B cell (primary cell): ENCODE measurements around the gene PLBD2. TPM values are rescaled to one million over a fixed set of nuclear protein-coding genes. Genes with fewer than 3 reads are reported as not detected.

Experiments used
- ATAC-seq: fragments of 200-7000 bp; cut with Tn5 transposase; one replicate; pipeline ENCODE4 v1.10.0; 2021; ENCODE audit warnings: low read depth, mild to moderate bottlenecking, moderate number of reproducible peaks, moderate library complexity
- CTCF ChIA-PET: fragments of 350-600 bp; sonication (Branson Sonifier 250); formaldehyde crosslinking; loops from one replicate; lab custom pipeline; 2021; ENCODE audit warnings: antibody characterized with exemption, inconsistent platforms; lab: Charles Lee
- POLR2A ChIA-PET: fragments of 350-600 bp; sonication (Branson Sonifier 250); formaldehyde crosslinking; loops from one replicate; lab custom pipeline; 2021; ENCODE audit warnings: antibody characterized with exemption; lab: Charles Lee
- DNase-seq: peaks from one replicate; pipeline ENCODE4 v3.0.0; 2013
- H2AFZ ChIP-seq: 2 replicates; pipeline ENCODE4 v1.6.1; 2012; ENCODE audit warnings: mild to moderate bottlenecking, low read depth, low read length; ENCODE audit not compliant: insufficient read depth, poor library complexity, severe bottlenecking
- H3K27ac ChIP-seq, 2 donors: 1 replicate in 1 of 2; 2 replicates in 1 of 2; pipeline ENCODE4 v1.5.1; 2012 to 2013; ENCODE audit warnings: low read length in 2 of 2, mild to moderate bottlenecking in 2 of 2, moderate library complexity in 1 of 2
- H3K27me3 ChIP-seq, 4 experiments: fragments of 200-600 bp in 1 of 4; sonication (generic) in 1 of 4; replicated peaks in 1 of 4; 1 replicate in 2 of 4; 2 replicates in 2 of 4; pipeline versions ENCODE4 v1.6.1 to v1.7.0; 2013 to 2016; ENCODE audit warnings: low read length in 3 of 4, mild to moderate bottlenecking in 2 of 4, mixed read lengths in 1 of 4, moderate library complexity in 1 of 4; ENCODE audit not compliant: insufficient read depth in 4 of 4, control insufficient read depth in 3 of 4; ENCODE audit errors: control extremely low read depth in 1 of 4
- H3K36me3 ChIP-seq, 2 experiments: replicated peaks in 1 of 2; 1 replicate in 1 of 2; 2 replicates in 1 of 2; pipeline versions ENCODE4 v1.6.1 to v1.7.1; 2013; ENCODE audit warnings: low read length in 1 of 2; ENCODE audit not compliant: insufficient read depth in 2 of 2, control insufficient read depth in 1 of 2; ENCODE audit errors: control extremely low read depth in 1 of 2, extremely low read depth in 1 of 2
- H3K4me1 ChIP-seq, 2 donors: fragments of 200-600 bp in 1 of 2; sonication (generic) in 1 of 2; 1 replicate in 1 of 2; 2 replicates in 1 of 2; pipeline versions ENCODE4 v1.5.1 to v1.6.1; 2013 to 2017; ENCODE audit warnings: low read length in 2 of 2; ENCODE audit not compliant: control insufficient read depth in 2 of 2, insufficient read depth in 2 of 2
- H3K4me2 ChIP-seq: replicated peaks from 2 replicates; pipeline ENCODE3; 2012; ENCODE audit warnings: mild to moderate bottlenecking, low read depth, low read length; ENCODE audit not compliant: poor library complexity, severe bottlenecking
- H3K4me3 ChIP-seq, 5 experiments: fragments of 200-600 bp in 1 of 5; sonication (generic) in 1 of 5; 1 replicate in 3 of 5; 2 replicates in 2 of 5; pipeline versions ENCODE4 v1.5.1 to v1.7.0; 2011 to 2016; ENCODE audit warnings: low read length in 4 of 5, mild to moderate bottlenecking in 4 of 5, low read depth in 2 of 5, control low read depth in 1 of 5, moderate library complexity in 1 of 5; ENCODE audit not compliant: insufficient read depth in 1 of 5; ENCODE audit errors: control extremely low read depth in 1 of 5, extremely low read depth in 1 of 5
- H3K79me2 ChIP-seq: fragments of 200-600 bp; sonication (generic); one replicate; pipeline ENCODE4 v1.6.0; 2016; ENCODE audit warnings: low read length; ENCODE audit not compliant: control insufficient read depth, insufficient read depth
- H3K9ac ChIP-seq: fragments of 200-600 bp; sonication (generic); 2 replicates; pipeline ENCODE4 v1.6.1; 2017; ENCODE audit warnings: mild to moderate bottlenecking, low read length, moderate library complexity
- H3K9me3 ChIP-seq, 3 donors: one replicate each; pipeline versions ENCODE4 v1.6.1 to v1.7.1; 2013; ENCODE audit warnings: low read length in 2 of 3; ENCODE audit not compliant: control insufficient read depth in 2 of 3, insufficient read depth in 1 of 3; ENCODE audit errors: control extremely low read depth in 1 of 3
- H4K20me1 ChIP-seq: 2 replicates; pipeline ENCODE4 v1.6.0; 2012; ENCODE audit warnings: mild to moderate bottlenecking, low read length; ENCODE audit not compliant: insufficient read depth, control insufficient read depth, poor library complexity, severe bottlenecking
- H3K27ac Mint-ChIP-seq: one replicate; pipeline ENCODE4 v1.8.0; 2021; ENCODE audit warnings: mixed read lengths
- H3K27me3 Mint-ChIP-seq: one replicate; pipeline ENCODE4 v1.8.0; 2021; ENCODE audit warnings: mixed read lengths
- H3K4me1 Mint-ChIP-seq: one replicate; pipeline ENCODE4 v1.8.0; 2021; ENCODE audit warnings: mixed read lengths
- H3K4me3 Mint-ChIP-seq: one replicate; pipeline ENCODE4 v1.8.0; 2021; ENCODE audit warnings: mixed read lengths
- H3K9me3 Mint-ChIP-seq: one replicate; pipeline ENCODE4 v1.8.0; 2022; ENCODE audit warnings: mixed read lengths; ENCODE audit not compliant: insufficient read depth
- EZH2 ChIP-seq: IDR thresholded peaks from 2 replicates; pipeline ENCODE4 v1.6.1; 2012; ENCODE audit warnings: borderline replicate concordance, low read depth, mild to moderate bottlenecking, moderate library complexity, low read length; ENCODE audit not compliant: insufficient read depth, poor library complexity, severe bottlenecking
- WGBS: methylation state at CpG from one replicate; pipeline ENCODE4 v1.1.5; 2013; ENCODE audit warnings: missing lambda C conversion rate; ENCODE audit not compliant: insufficient coverage; 5-methylcytosine and 5-hydroxymethylcytosine counted together
- intact Hi-C: fragments of 100-400 bp; cut with micrococcal nuclease; formaldehyde crosslinking; loops from one replicate; pipeline ENCODE4 v1.10.0; 2022
- polyA plus RNA-seq: library from polyadenylated mRNA; depleted of rRNA; stranded (reverse); fragments of >200 nt; gene quantifications from 2 replicates; pipeline ENCODE4 v1.2.3, GENCODE V29; 2012
- total RNA-seq, 2 donors: library from RNA; stranded (reverse); fragments of 120-200 nt in 1 of 2; gene quantifications; 1 replicate in 1 of 2; 2 replicates in 1 of 2; pipeline versions ENCODE4 v1.2.3 to v1.2.4, GENCODE V29; 2013 to 2022
- TF ChIP-seq, protein P1 (sequence below): fragments of 200-600 bp; IDR thresholded peaks from one replicate; pipeline ENCODE4 v1.8.0; 2022; ENCODE audit warnings: antibody characterized with exemption, mild to moderate bottlenecking

PLBD2 gene
- total and polyA plus RNA-seq, 2 donors (not counting 1 experiment from before 2014, with no cell fraction given), result 2.9 to 11.6 TPM

DNA sequence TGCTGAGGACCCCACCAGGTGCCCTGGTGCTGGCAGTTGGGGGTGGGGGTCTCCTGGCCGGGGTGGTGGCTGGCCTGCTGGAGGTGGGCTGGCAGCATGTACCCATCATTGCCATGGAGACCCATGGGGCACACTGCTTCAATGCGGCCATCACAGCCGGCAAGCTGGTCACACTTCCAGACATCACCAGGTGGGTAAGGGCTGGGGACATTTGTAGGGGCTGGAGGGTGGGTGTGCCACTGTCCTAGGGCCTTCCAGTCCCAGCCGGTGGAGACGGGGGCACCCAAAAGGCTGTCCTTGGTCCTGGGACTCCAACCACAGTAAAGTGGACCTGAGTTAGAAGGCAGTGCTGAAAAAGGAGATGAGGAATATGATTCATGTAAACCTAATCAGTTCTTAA is 77.0 kb downstream of the PLBD2 start:
- no peak for ATAC-seq
- Histone ChIP-seq H3K9me3 (peaks cover 0 to 2% (median 0%) of the 10 kb centered on the region in 3 donors), H3K4me3 (no peak overlapping the region), H3K4me1 (no peaks in the 10 kb centered on the region), H2AFZ (no peak overlapping the region), H3K27ac (no peak overlapping the region), H4K20me1 (no peaks in the 10 kb centered on the region), H3K79me2 (no peaks in the 10 kb centered on the region), H3K36me3 (no peaks in the 10 kb centered on the region), H3K27me3 (peaks cover 0 to 15% (median 7%) of the 10 kb centered on the region in 4 experiments), H3K9ac (no peak overlapping the region), H3K4me2 (no peak overlapping the region)
- Mint-ChIP-seq H3K4me3 (no peak overlapping the region), H3K4me1 (no peaks in the 10 kb centered on the region), H3K27ac (no peak overlapping the region), H3K27me3 (peaks cover 17% of the 10 kb centered on the region), H3K9me3 (peaks cover 2% of the 10 kb centered on the region)
- intact Hi-C loops, result no loop called here
- CTCF ChIA-PET, result no interaction called here
- POLR2A ChIA-PET, result no interaction called here
- no peak for TF ChIP-seq EZH2
- TF ChIP-seq, protein P1, sequence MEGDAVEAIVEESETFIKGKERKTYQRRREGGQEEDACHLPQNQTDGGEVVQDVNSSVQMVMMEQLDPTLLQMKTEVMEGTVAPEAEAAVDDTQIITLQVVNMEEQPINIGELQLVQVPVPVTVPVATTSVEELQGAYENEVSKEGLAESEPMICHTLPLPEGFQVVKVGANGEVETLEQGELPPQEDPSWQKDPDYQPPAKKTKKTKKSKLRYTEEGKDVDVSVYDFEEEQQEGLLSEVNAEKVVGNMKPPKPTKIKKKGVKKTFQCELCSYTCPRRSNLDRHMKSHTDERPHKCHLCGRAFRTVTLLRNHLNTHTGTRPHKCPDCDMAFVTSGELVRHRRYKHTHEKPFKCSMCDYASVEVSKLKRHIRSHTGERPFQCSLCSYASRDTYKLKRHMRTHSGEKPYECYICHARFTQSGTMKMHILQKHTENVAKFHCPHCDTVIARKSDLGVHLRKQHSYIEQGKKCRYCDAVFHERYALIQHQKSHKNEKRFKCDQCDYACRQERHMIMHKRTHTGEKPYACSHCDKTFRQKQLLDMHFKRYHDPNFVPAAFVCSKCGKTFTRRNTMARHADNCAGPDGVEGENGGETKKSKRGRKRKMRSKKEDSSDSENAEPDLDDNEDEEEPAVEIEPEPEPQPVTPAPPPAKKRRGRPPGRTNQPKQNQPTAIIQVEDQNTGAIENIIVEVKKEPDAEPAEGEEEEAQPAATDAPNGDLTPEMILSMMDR, result no peak
- 94% methylated on average over 3 of the region's 5 CpGs for WGBS
- DNase-seq, result no peak

- Histone ChIP-seq H3K4me3 (no peak overlapping the region), H3K4me2 (no peak overlapping the region), H2AFZ (no peak overlapping the region), H3K36me3 (no peaks in the 10 kb centered on the region), H4K20me1 (no peaks in the 10 kb centered on the region), H3K9me3 (no peaks in the 10 kb centered on the region), H3K27me3 (peaks cover 0 to 14% (median 7%) of the 10 kb centered on the region in 4 experiments), H3K79me2 (no peaks in the 10 kb centered on the region), H3K9ac (no peak overlapping the region), H3K27ac (no peak overlapping the region), H3K4me1 (no peaks in the 10 kb centered on the region)
- no peak for DNase-seq
- Mint-ChIP-seq H3K27ac (no peak overlapping the region), H3K9me3 (no peaks in the 10 kb centered on the region), H3K27me3 (peaks cover 8% of the 10 kb centered on the region), H3K4me1 (no peaks in the 10 kb centered on the region), H3K4me3 (no peak overlapping the region)
- 91% methylated on average over 6 of the region's 6 CpGs for WGBS
- intact Hi-C loops, result no loop called here
- ChIA-PET POLR2A (no interaction called here), CTCF (no interaction called here)
- no peak for TF ChIP-seq EZH2
- TF ChIP-seq, protein P1, result no peak
- ATAC-seq, result no peak
Observed at GRCh38 chr12:113436586-113436985, 78.2 kb downstream of the PLBD2 start.
